ENCODE data around the gene MOCS1.

DNA sequence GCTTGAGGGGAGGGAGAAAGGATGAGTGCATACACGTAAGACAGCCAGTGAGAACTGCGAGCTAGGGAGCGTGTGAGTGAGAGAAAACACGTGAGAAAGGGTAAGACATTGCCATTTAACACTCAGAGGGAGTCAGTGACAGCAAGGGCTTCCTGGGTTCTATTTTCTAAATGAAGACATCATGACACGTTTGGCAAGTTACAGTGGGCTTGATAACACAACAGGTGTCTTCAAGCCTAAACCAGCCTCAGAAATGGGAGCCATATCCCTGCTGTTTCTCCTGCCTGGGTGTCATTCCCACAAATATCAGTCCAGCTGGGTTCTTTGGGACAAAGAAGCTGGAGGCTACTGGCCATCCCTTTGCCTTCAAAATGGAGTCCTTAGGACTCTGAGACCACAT, 16.9 kb upstream of the MOCS1 start:
- no peak for TF ChIP-seq EZH2 (IDR thresholded peaks at IDR 0.05; ENCODE audit: insufficient read depth, poor library complexity, severe bottlenecking)
- TF ChIP-seq EZH2phosphoT487 (IDR thresholded peaks at IDR 0.05; ENCODE audit: insufficient read depth, low read depth): no peak
